Measurements from ENCODE around the gene FSCN2. TPM values are rescaled to one million over a fixed set of nuclear protein-coding genes. Genes with fewer than 3 reads are reported as not detected.

Gene FSCN2
- total RNA-seq, 2 donors from 2014 or later, result 1.0 to 2.2 TPM

- Histone ChIP-seq H3K36me3 (no peaks in the 10 kb centered on the region), H3K4me3 (no peak overlapping the region), H3K9ac (ENCODE audit: low read depth in 2 of 2, low read length in 2 of 2) (no peak overlapping the region), H3K9me3 (no peaks in the 10 kb centered on the region), H3K27me3 (no peaks in the 10 kb centered on the region), H3K4me1 (peaks cover 7% of the 10 kb centered on the region), H3K27ac (no peak overlapping the region)
- intact Hi-C loops (cut with DNase I), result loop anchor here (5.0 kb wide), 1 partner anchor 197 kb away; no protein-coding TSS in a partner anchor
- TF ChIP-seq CTCF (IDR thresholded peaks at IDR 0.05), result no peak
- no peak for DNase-seq
These were observed 38.9 kb upstream of the FSCN2 start for GRCh38 chr17:81489012-81489997.

GRCh38 chr17:81489998-81490992 lies 37.9 kb upstream of the FSCN2 start:
- no peak overlapping the region for H3K9ac ChIP-seq (ENCODE audit: low read depth in 2 of 2, low read length in 2 of 2)
- peaks cover 3% of the 10 kb centered on the region for H3K4me1 ChIP-seq
- no peaks in the 10 kb centered on the region for H3K27me3 ChIP-seq
- intact Hi-C loops (cut with DNase I), result loop anchor here (5.0 kb wide), 1 partner anchor 198 kb away; no protein-coding TSS in a partner anchor
- no peaks in the 10 kb centered on the region for H3K36me3 ChIP-seq
- no peak overlapping the region for H3K4me3 ChIP-seq
- no peaks in the 10 kb centered on the region for H3K9me3 ChIP-seq
- no peak for DNase-seq
- no peak for TF ChIP-seq CTCF (IDR thresholded peaks at IDR 0.05)
- no peak overlapping the region for H3K27ac ChIP-seq

- no peaks in the 10 kb centered on the region for H3K36me3 ChIP-seq
- no peak overlapping the region for H3K9ac ChIP-seq (ENCODE audit: low read depth in 2 of 2, low read length in 2 of 2)
- H3K27ac ChIP-seq, result no peak overlapping the region
- intact Hi-C loops (cut with DNase I), result no loop called here
- no peak for DNase-seq
- no peak for TF ChIP-seq CTCF (IDR thresholded peaks at IDR 0.05)
- H3K4me1 ChIP-seq, result peaks cover 3% of the 10 kb centered on the region
- no peak overlapping the region for H3K4me3 ChIP-seq
- no peaks in the 10 kb centered on the region for H3K9me3 ChIP-seq
- no peaks in the 10 kb centered on the region for H3K27me3 ChIP-seq
These were observed 37.0 kb upstream of the FSCN2 start for GRCh38 chr17:81491181-81491581.

GRCh38 chr17:81491761-81492160 lies 36.4 kb upstream of the FSCN2 start:
- intact Hi-C loops (cut with DNase I), result no loop called here
- no peak overlapping the region for H3K9ac ChIP-seq (ENCODE audit: low read depth in 2 of 2, low read length in 2 of 2)
- no peak for DNase-seq
- H3K9me3 ChIP-seq, result no peaks in the 10 kb centered on the region
- no peak overlapping the region for H3K4me3 ChIP-seq
- no peaks in the 10 kb centered on the region for H3K27me3 ChIP-seq
- peaks cover 3% of the 10 kb centered on the region for H3K4me1 ChIP-seq
- H3K27ac ChIP-seq, result no peak overlapping the region
- TF ChIP-seq CTCF (IDR thresholded peaks at IDR 0.05), result no peak
- no peaks in the 10 kb centered on the region for H3K36me3 ChIP-seq

- Histone ChIP-seq H3K27ac (no peak overlapping the region), H3K9me3 (no peaks in the 10 kb centered on the region), H3K4me1 (peaks cover 3% of the 10 kb centered on the region), H3K27me3 (no peaks in the 10 kb centered on the region), H3K4me3 (no peak overlapping the region), H3K36me3 (no peaks in the 10 kb centered on the region), H3K9ac (ENCODE audit: low read depth in 2 of 2, low read length in 2 of 2) (no peak overlapping the region)
- intact Hi-C loops (cut with DNase I), result no loop called here
- DNase-seq, result no peak
- TF ChIP-seq CTCF (IDR thresholded peaks at IDR 0.05), result no peak
These were observed 36.0 kb upstream of the FSCN2 start for GRCh38 chr17:81492202-81492601.

Measured in colonic mucosa (tissue), 4 donors.